ENCODE data around the gene HTR6. TPM values are rescaled to one million over a fixed set of nuclear protein-coding genes. Genes with fewer than 3 reads are reported as not detected.

HTR6 gene
- total RNA-seq, 4 donors from 2014 or later, result not detected

- H3K4me1 ChIP-seq, result no peaks in the 10 kb centered on the region
- H3K27me3 ChIP-seq, result no peaks in the 10 kb centered on the region
- no peaks in the 10 kb centered on the region for H3K36me3 ChIP-seq
- no peak for DNase-seq
- TF ChIP-seq CTCF (IDR thresholded peaks at IDR 0.05 in 4 of 5, conservative IDR thresholded peaks at IDR 0.05 in 1 of 5) (no peak), POLR2A (IDR thresholded peaks at IDR 0.05) (no peak)
- H3K4me3 ChIP-seq, result no peak overlapping the region
- H3K27ac ChIP-seq, result no peak overlapping the region
- no peak for ATAC-seq
- intact Hi-C loops (cut with DNase I; ENCODE audit: low total_unique reads), result no loop called here
- in situ Hi-C loops (cut with MboI; ENCODE audit: low sequenced_read_pairs in 4 of 4), result no loop called here
- H3K9me3 ChIP-seq, result no peaks in the 10 kb centered on the region
Observed at GRCh38 chr1:19689085-19689757, 24.5 kb downstream of the HTR6 start.

- TF ChIP-seq POLR2A (IDR thresholded peaks at IDR 0.05), result no peak
- TF ChIP-seq CTCF (IDR thresholded peaks at IDR 0.05 in 4 of 5, conservative IDR thresholded peaks at IDR 0.05 in 1 of 5), result no peak
- H3K36me3 ChIP-seq, result no peaks in the 10 kb centered on the region
- in situ Hi-C loops (cut with MboI; ENCODE audit: low sequenced_read_pairs in 4 of 4) (no loop called here), intact Hi-C loops (cut with DNase I; ENCODE audit: low total_unique reads) (no loop called here)
- DNase-seq (no peak), ATAC-seq (no peak)
- no peaks in the 10 kb centered on the region for H3K9me3 ChIP-seq
- no peaks in the 10 kb centered on the region for H3K4me1 ChIP-seq
- H3K4me3 ChIP-seq, result no peak overlapping the region
- no peak overlapping the region for H3K27ac ChIP-seq
- H3K27me3 ChIP-seq, result no peaks in the 10 kb centered on the region
Observed at GRCh38 chr1:19689856-19690255, 25.2 kb downstream of the HTR6 start.

- no peaks in the 10 kb centered on the region for H3K36me3 ChIP-seq
- H3K4me3 ChIP-seq, result no peak overlapping the region
- no peaks in the 10 kb centered on the region for H3K27me3 ChIP-seq
- H3K27ac ChIP-seq, result no peak overlapping the region
- H3K4me1 ChIP-seq, result no peaks in the 10 kb centered on the region
- TF ChIP-seq CTCF (IDR thresholded peaks at IDR 0.05 in 4 of 5, conservative IDR thresholded peaks at IDR 0.05 in 1 of 5), result no peak
- TF ChIP-seq POLR2A (IDR thresholded peaks at IDR 0.05), result no peak
- in situ Hi-C loops (cut with MboI; ENCODE audit: low sequenced_read_pairs in 4 of 4) (no loop called here), intact Hi-C loops (cut with DNase I; ENCODE audit: low total_unique reads) (no loop called here)
- ATAC-seq, result no peak
- no peak for DNase-seq
- H3K9me3 ChIP-seq, result no peaks in the 10 kb centered on the region
Observed at GRCh38 chr1:19690342-19690741, 25.7 kb downstream of the HTR6 start.

GRCh38 chr1:19694298-19694697 lies 29.6 kb downstream of the HTR6 start:
- H3K27me3 ChIP-seq, result no peaks in the 10 kb centered on the region
- no peaks in the 10 kb centered on the region for H3K4me1 ChIP-seq
- in situ Hi-C loops (cut with MboI; ENCODE audit: low sequenced_read_pairs in 4 of 4) (no loop called here), intact Hi-C loops (cut with DNase I; ENCODE audit: low total_unique reads) (no loop called here)
- no peak for DNase-seq
- H3K27ac ChIP-seq, result no peak overlapping the region
- no peaks in the 10 kb centered on the region for H3K36me3 ChIP-seq
- H3K4me3 ChIP-seq, result no peak overlapping the region
- no peak for ATAC-seq
- TF ChIP-seq POLR2A (IDR thresholded peaks at IDR 0.05) (no peak), CTCF (IDR thresholded peaks at IDR 0.05 in 4 of 5, conservative IDR thresholded peaks at IDR 0.05 in 1 of 5) (no peak)
- no peaks in the 10 kb centered on the region for H3K9me3 ChIP-seq

- DNase-seq (no peak), ATAC-seq (no peak)
- intact Hi-C loops (cut with DNase I; ENCODE audit: low total_unique reads), result no loop called here
- Histone ChIP-seq H3K27me3 (no peaks in the 10 kb centered on the region), H3K9me3 (no peaks in the 10 kb centered on the region), H3K4me3 (no peak overlapping the region), H3K4me1 (no peaks in the 10 kb centered on the region), H3K36me3 (no peaks in the 10 kb centered on the region), H3K27ac (no peak overlapping the region)
- TF ChIP-seq POLR2A (IDR thresholded peaks at IDR 0.05), result no peak
- TF ChIP-seq CTCF (IDR thresholded peaks at IDR 0.05 in 4 of 5, conservative IDR thresholded peaks at IDR 0.05 in 1 of 5), result no peak
- in situ Hi-C loops (cut with MboI; ENCODE audit: low sequenced_read_pairs in 4 of 4), result no loop called here
Observed at GRCh38 chr1:19695772-19696171, 31.1 kb downstream of the HTR6 start.

Data from gastrocnemius medialis (tissue), 4 donors.